Stimulated activated CD8-positive, alpha-beta memory T cell treated with anti-CD3 and anti-CD28 coated beads, Interleukin-12 subunit alpha, Interleukin-12 subunit beta, amount 100 ng/mL, for 4 hours (primary cell): Measurements from ENCODE around the gene TMEM163.
"Not testable (repeated sequence)": the region's sequence is repeated elsewhere in the genome, so short reads cannot be mapped to it uniquely, and the experiment has no call there.

Experiments used
- DNase-seq: peaks from one replicate; pipeline ENCODE4 v3.0.0-alpha.2; 2020; ENCODE audit warnings: low read depth

Gene TMEM163

GRCh38 chr2:134723742-134724141, 4.9 kb upstream of the TMEM163 start:
- DNase-seq: not testable (repeated sequence)

DNA sequence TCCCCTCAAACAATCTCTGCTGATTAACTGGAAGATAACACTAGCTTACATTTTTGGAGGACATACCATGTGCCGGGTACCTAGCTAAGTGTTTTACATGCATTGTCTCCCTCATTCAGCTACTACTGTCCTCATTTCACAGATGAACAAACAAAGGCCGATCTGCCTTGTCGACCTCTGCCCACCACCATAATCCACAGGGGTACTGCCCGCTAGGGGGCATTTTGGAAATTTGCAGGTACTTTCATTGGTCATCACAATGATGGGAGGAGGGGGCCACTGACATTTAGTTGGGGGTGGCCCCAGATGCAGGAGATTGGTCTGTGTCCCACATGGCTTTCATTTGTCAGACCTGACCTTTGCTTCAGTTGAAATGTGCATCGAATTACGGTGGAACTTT, 3.9 kb upstream of the TMEM163 start:
- no peak for DNase-seq

GRCh38 chr2:134721596-134721995, 2.8 kb upstream of the TMEM163 start:
- no peak for DNase-seq

- no peak for DNase-seq
Measured at GRCh38 chr2:134718023-134718816, 580 bp downstream of the TMEM163 start.

DNA sequence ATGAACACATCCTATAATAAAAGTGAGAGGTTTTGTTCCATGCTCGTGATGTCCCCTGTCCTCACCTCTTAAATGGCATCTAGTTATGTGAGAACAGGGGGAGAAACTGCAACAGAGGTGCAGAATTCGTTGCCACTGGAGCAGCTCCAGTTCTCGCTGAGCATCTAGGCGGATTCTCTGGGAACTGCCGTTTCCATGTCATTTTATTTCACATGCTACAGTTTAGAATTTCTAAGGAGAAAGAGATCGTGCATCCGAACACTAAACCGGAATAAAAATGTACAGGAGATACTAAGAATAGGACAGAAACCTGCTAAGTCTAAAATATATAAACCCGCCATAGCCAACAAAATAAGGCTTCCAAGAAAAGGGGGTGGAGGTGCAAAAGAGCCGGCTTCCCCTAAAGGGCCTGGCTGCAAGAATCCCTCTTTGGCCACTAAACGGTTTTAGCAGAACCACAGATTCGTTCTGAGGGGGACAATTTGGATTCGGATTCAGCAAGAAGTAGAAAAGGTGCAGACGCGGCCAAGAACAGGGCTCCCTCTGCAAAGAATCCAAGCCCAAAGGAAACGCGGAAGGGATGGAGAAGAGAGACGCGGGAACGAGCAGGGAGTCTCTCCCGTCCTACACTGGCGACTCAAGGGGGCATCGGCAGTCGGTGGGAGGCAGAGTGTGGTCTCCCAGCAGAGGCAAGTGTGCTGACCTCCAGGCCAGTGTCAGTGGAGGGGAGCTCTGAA, 1.3 kb downstream of the TMEM163 start:
- no peak for DNase-seq

GRCh38 chr2:134716721-134717243, 2.0 kb downstream of the TMEM163 start:
- no peak for DNase-seq

DNA sequence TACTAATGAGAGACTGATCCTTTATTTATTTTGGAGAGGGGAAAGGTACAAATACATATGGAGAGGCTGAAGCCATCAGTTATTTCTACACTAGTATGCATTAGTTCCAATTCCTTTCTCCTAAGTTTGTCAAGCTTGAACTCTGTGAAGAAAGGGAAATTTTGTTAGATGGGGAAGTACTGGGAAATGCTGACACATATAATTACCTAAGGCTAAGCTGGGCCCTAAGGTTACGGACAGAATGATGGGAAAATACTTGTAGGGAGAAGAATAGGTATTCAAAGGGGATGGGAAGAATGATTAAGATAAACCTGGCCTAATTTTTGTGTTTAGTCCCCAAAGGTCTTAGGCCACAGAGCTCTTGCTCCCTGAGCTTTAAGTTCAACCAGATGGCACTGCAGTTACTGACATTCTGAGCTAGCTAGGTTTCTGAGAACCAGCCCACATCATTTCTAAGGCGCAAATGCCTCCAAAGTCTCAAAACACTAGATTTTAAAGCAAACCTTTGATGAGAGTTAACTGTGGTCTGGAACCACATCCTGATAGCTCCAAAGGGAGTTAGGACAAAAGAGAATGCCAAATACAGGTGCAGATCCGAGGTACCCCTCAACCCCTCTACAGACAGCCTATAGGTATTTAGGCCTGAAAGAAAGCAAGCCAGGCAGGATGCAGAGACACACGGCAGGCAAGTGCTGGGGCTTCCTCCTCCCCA, 2.7 kb downstream of the TMEM163 start:
- DNase-seq: no peak

DNA sequence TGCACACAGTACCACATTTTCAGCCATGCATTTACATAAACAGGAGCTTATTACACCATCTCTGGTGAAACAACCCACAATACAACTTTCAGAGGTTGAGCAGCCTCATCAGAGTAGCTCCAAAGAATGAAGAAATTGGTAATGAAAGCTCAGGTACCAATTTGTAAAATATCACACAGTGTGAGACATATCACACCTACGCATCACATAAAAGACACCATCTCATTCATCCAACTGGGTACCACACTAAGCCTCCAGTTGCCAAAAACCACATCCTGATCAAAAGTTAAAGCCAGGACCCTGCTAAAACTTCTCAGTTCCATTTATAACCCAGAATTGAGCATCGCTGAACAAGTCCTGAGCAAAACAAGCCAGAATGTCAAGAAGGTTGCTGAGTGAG, 4.6 kb downstream of the TMEM163 start:
- DNase-seq: no peak

DNA sequence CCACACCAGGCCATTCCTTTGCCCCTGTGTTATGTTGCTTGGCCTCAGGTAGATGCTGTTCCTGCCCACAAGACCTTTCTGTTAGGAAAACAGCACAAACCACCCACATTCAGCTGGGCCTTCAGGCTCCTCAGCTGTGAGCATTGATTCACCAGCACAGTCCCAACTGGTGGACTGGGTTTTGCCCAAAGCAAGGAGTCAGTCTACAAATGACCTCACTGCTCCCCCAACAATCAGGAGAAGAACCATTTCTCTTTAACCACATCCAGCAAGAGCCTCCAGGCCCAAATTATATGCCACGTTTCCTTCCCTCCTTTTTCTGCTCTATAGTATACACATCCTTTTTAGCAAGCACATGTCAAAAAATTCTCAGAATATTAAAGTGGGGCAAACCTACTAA, 5.2 kb downstream of the TMEM163 start:
- DNase-seq: no peak

DNA sequence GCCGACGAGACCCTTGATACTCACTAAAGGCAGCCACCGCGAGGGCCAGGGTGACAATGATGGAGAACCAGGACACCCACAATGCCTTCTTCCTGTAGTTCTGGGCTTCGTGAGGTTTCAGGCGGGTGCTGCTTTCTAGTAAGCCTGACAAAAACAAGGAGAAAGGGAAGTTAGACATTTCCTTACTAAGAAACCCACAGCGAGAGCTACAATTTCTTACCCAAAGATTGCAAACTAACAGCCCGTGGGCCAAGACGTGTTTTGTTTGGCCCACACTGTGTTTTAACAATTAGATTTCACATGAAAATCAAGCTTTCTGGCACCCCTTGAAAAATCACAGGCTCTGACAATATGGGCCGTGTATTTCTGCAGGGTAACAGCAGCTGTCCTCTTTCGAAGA, 5.6 kb downstream of the TMEM163 start:
- DNase-seq: no peak

GRCh38 chr2:134712736-134713135, 6.1 kb downstream of the TMEM163 start:
- DNase-seq: no peak

- no peak for DNase-seq
Measured at GRCh38 chr2:134712299-134712698, 6.5 kb downstream of the TMEM163 start.

- no peak for DNase-seq
Measured at GRCh38 chr2:134711692-134712091, 7.1 kb downstream of the TMEM163 start.

GRCh38 chr2:134707330-134707676, 11.5 kb downstream of the TMEM163 start:
- DNase-seq: no peak

GRCh38 chr2:134706587-134707329, 12.0 kb downstream of the TMEM163 start:
- DNase-seq: no peak

DNA sequence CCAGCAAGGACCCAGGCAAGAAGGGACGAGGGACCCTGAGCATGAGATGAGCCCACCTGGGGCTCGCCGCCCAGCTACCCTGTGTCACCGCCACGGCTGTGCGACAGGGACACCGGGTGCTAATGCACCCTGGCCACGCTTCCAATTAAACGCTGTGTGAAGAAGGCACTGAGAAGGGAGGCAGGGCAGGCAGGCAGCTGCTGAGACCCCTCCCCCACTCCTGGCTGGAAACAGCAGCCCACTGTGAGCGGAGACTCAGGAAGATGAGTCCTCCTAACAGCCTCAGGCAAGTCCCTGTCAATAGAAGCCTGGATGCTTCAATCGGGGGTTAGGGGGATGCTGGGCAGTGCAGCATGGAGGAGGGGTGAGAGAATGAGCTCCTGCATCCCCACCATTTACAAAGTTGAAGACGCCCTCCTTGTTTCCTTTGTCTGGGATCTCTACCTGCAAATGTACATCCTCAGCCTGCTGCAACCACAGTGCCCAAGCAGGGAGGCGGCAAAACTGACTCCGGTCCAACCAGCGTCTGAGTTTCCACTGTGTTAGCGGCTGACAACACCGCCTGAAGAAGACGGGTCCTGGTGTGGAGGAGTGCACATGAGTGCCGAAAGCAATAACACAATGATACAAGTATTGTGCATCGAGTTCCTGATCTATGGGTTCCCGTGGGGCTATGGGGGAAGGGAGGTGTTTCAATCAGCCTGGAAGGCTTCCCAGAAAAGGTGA, 12.8 kb downstream of the TMEM163 start:
- no peak for DNase-seq

- no peak for DNase-seq
Measured at GRCh38 chr2:134704173-134704572, 14.6 kb downstream of the TMEM163 start.

DNA sequence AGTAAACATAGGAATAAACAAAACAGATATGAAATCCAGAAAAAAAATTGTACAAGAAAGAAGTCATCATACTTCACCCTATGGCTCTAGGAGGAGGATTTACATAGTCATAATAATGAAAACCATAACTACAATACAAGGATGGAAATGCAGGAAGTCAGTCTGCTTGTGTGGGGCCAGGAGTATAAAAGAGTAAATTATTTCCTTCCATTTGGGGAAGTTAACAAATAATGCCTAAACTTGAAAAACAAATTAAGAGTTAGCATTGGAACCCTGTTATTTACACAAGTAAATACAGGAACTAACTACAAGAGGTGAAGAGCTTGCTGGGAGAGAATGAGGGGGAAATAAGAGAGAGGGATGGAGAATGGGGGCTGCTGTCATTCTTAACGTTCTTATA, 15.4 kb downstream of the TMEM163 start:
- no peak for DNase-seq

DNA sequence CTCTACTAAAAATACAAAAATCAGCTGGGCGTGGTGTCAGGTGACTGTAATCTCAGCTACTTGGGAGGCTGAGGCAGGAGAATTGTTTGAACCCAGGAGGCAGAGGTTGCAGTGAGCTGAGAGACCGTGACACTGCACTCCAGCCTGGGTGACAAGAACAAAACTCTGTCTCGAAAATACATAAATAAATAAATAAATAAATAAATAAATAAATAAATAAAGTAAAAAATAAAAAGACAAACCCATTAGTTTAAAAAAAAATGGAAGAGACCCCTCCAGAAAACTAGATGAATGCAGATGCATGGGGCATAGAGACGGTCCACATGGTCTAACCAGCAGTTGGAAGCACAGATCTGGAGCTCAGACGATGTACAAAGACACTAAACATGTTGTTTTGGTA, 18.1 kb downstream of the TMEM163 start:
- no peak for DNase-seq

DNA sequence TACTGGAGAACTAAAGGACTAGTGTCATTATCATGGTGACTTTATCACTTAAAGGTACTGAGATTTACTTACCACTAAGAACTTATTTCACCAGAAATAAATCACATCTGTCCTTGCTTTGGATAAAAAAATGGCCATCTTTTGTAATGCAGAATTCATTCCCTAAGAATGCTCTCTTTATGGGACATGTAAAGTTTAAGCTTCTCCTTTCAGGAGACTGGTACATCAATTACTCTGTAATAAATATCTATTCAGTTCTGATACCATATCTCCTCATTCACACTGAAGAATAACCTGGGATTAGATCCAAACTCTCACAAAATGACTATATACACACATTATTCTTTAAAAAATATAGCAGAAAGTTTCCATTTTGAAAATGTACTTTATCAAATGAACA, 24.4 kb downstream of the TMEM163 start:
- no peak for DNase-seq
